Measurements from ENCODE around the gene ANK2.

GRCh38 chr4:113183032-113183605 is 133.7 kb downstream of the ANK2 start:
- TF ChIP-seq CTCF (IDR thresholded peaks at IDR 0.05), result no peak
- TF ChIP-seq POLR2AphosphoS5 (IDR thresholded peaks at IDR 0.05; ENCODE audit: low read depth, low read length), result no peak
- TF ChIP-seq REST (IDR thresholded peaks at IDR 0.05; ENCODE audit: insufficient read depth in 1 of 2, low read depth in 2 of 2, low read length in 1 of 2), result no peak
- no peak for TF ChIP-seq SIN3A (IDR thresholded peaks at IDR 0.05; ENCODE audit: borderline replicate concordance, insufficient read depth, low read depth, low read length)
- no peak for TF ChIP-seq TCF7L2 (IDR thresholded peaks at IDR 0.05; ENCODE audit: low read depth, low read length)

Measured in Panc1 (cell line).